Upper lobe of right lung (tissue), 1 donor: ENCODE data around the gene RBP5. TPM values are rescaled to one million over a fixed set of nuclear protein-coding genes. Genes with fewer than 3 reads are reported as not detected.
A peak's percentile ranks its signal among the peaks of the same experiment; 100 is the strongest.

Experiments
- ATAC-seq: fragments of 200-7000 bp; cut with Tn5 transposase; one replicate; pipeline ENCODE4 v1.9.1; 2020; ENCODE audit warnings: mild to moderate bottlenecking, moderate library complexity
- DNase-seq: peaks from one replicate; pipeline ENCODE4 v3.0.0-alpha.2; 2020
- H3K27ac ChIP-seq: fragments of 200-600 bp; one replicate; pipeline ENCODE4 v1.8.0; 2022
- H3K27me3 ChIP-seq: fragments of 200-600 bp; one replicate; pipeline ENCODE4 v1.8.0; 2022; ENCODE audit warnings: mild to moderate bottlenecking
- H3K36me3 ChIP-seq: fragments of 200-600 bp; one replicate; pipeline ENCODE4 v1.8.0; 2022
- H3K4me1 ChIP-seq: fragments of 200-600 bp; one replicate; pipeline ENCODE4 v1.8.0; 2022
- H3K4me3 ChIP-seq: fragments of 200-600 bp; one replicate; pipeline ENCODE4 v1.8.0; 2022; ENCODE audit warnings: mild to moderate bottlenecking
- H3K9me3 ChIP-seq: fragments of 200-600 bp; one replicate; pipeline ENCODE4 v1.8.0; 2022
- CTCF ChIP-seq: fragments of 200-600 bp; IDR thresholded peaks from one replicate; pipeline ENCODE4 v1.8.0; 2022; ENCODE audit warnings: antibody characterized with exemption
- intact Hi-C: fragments of 100-400 bp; cut with DNase I; formaldehyde crosslinking; loops from one replicate; pipeline ENCODE4 v1.11.0; 2022
- total RNA-seq: library from RNA; stranded (reverse); fragmentation: NEBNext Ultra II Directional; extraction: Animal tissue kit (Norgen Biotek cat#: 25700); gene quantifications from one replicate; pipeline ENCODE4 v1.2.1, GENCODE V29; 2021
- donor health status: DM: no; HTN: yes; CAD: no; lungs with severe emphysema.

The RBP5 gene
- total RNA-seq, 1 donor from 2014 or later, result 7.1 TPM

DNA sequence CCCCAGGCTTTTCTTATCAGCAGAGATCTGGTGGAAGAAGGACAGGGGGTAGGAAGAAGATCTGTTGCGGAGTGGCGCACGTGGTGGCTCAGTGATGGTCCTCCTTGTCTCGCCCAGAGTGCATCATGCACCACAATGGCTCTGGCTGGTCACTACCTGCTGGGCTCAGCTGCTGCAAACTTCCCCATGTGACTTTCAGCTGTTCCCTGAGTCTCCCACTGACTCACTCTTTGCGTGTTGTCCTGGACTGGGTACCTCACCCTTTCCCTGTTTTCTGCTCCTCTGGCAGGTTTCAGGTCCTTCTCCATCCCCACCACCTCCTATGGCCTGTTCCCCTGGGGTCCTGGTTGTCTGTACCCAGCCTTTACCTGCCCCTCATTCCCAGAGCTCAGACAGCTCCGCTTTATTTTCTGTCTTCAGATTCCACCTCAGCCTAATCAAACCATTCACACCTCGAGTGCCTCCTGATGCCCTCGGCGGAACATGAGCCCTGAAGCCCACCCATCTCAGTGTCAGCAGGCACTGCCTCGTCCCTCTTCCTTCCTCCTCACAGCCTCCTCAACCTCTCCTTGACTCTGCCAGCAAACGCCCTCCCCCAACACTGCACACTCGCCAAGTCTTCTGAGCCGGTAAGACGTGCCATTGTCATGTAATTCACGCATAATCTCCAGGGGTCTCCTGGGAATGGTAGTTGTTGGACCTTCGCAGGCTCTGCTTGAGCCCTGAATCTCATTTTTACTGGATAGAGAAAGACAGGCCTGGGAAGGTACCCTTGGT is 38.3 kb downstream of the RBP5 start:
- intact Hi-C loops, result no loop called here
- no peaks in the 10 kb centered on the region for H3K27me3 ChIP-seq
- no peaks in the 10 kb centered on the region for H3K9me3 ChIP-seq
- H3K4me3 ChIP-seq, result peak overlapping the region; percentile 65
- ATAC-seq, result no peak
- no peak for DNase-seq
- no peak for TF ChIP-seq CTCF
- H3K4me1 ChIP-seq, result peaks cover 37% of the 10 kb centered on the region
- peak overlapping the region; percentile 80 for H3K27ac ChIP-seq
- peaks cover 26% of the 10 kb centered on the region for H3K36me3 ChIP-seq

- no peak for TF ChIP-seq CTCF
- intact Hi-C loops, result no loop called here
- H3K27me3 ChIP-seq, result no peaks in the 10 kb centered on the region
- ATAC-seq (no peak), DNase-seq (no peak)
- peak overlapping the region; percentile 80 for H3K27ac ChIP-seq
- peaks cover 33% of the 10 kb centered on the region for H3K4me1 ChIP-seq
- no peak overlapping the region for H3K4me3 ChIP-seq
- H3K9me3 ChIP-seq, result no peaks in the 10 kb centered on the region
- peaks cover 26% of the 10 kb centered on the region for H3K36me3 ChIP-seq
Measured at GRCh38 chr12:7089196-7089871, 39.4 kb downstream of the RBP5 start.

DNA sequence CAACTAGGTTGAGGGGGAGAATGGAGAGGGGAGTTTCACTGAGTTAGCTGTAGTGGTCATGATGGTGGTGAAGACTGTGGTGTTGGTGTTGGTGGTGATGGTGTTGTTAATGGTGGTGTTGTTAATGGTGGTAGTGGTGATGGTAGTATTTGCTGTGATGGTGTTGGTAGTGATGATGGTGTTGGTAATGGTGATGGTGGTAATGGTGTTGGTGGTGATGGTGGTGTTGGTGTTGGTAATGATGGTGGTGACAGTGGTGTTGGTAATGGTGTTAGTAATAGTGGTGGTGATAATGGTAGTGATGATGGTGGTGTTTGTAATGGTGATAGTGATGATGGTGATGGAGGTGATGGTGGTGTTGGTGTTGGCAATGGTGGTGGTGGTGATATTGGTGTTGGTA is 45.6 kb downstream of the RBP5 start:
- DNase-seq, result no peak
- intact Hi-C loops, result no loop called here
- no peak for ATAC-seq
- H3K4me3 ChIP-seq, result no peak overlapping the region
- peaks cover 12% of the 10 kb centered on the region for H3K4me1 ChIP-seq
- H3K27me3 ChIP-seq, result no peaks in the 10 kb centered on the region
- H3K36me3 ChIP-seq, result peaks cover 31% of the 10 kb centered on the region
- TF ChIP-seq CTCF, result no peak
- no peaks in the 10 kb centered on the region for H3K9me3 ChIP-seq
- no peak overlapping the region for H3K27ac ChIP-seq

DNA sequence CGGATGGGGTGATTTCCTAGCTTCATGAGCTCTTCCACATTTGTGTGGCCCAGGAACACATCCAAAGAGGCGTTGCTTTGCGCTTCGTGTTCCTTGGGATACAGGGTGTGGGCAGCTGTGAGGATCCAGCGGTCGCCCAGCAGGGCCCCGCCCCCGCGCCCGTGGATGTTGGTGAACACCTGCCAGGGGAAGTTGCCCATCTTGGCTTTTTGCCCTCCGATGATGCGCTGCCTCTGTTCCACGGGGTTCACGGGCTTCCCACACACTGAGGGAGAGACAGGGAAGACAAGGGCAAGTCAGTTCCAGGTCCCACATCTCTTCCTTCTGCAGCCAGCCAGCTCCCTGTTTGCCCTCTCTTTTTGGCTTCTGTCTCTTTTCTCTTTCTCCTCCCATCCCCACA is 47.7 kb downstream of the RBP5 start:
- intact Hi-C loops, result no loop called here
- no peak overlapping the region for H3K4me3 ChIP-seq
- ATAC-seq, result no peak
- peaks cover 16% of the 10 kb centered on the region for H3K36me3 ChIP-seq
- H3K27me3 ChIP-seq, result no peaks in the 10 kb centered on the region
- H3K9me3 ChIP-seq, result no peaks in the 10 kb centered on the region
- H3K4me1 ChIP-seq, result peaks cover 12% of the 10 kb centered on the region
- no peak overlapping the region for H3K27ac ChIP-seq
- DNase-seq, result no peak
- TF ChIP-seq CTCF, result no peak

- Histone ChIP-seq H3K4me1 (peaks cover 12% of the 10 kb centered on the region), H3K27ac (peak overlapping the region; percentile 65), H3K27me3 (no peaks in the 10 kb centered on the region), H3K36me3 (peaks cover 16% of the 10 kb centered on the region), H3K4me3 (no peak overlapping the region), H3K9me3 (no peaks in the 10 kb centered on the region)
- intact Hi-C loops, result no loop called here
- DNase-seq (no peak), ATAC-seq (peak; percentile 28)
- TF ChIP-seq CTCF, result no peak
Measured at GRCh38 chr12:7079826-7080125, 48.9 kb downstream of the RBP5 start.
